Chondrocyte (in vitro differentiated cells): ENCODE data around the gene TBX5. TPM values are rescaled to one million over a fixed set of nuclear protein-coding genes. Genes with fewer than 3 reads are reported as not detected.
A peak's percentile ranks its signal among the peaks of the same experiment; 100 is the strongest.

Experiments used
- DNase-seq: peaks from one replicate; pipeline ENCODE4 v3.0.0; 2021; ENCODE audit warnings: mixed read lengths, low spot score
- H3K27ac Mint-ChIP-seq: one replicate; pipeline ENCODE4 v1.8.0; 2021; ENCODE audit warnings: mild to moderate bottlenecking, moderate library complexity, mixed read lengths; ENCODE audit not compliant: unreplicated experiment
- H3K27me3 Mint-ChIP-seq: 2 replicates; pipeline ENCODE4 v1.8.0; 2021; ENCODE audit warnings: low read depth, mixed read lengths
- H3K36me3 Mint-ChIP-seq: 2 replicates; pipeline ENCODE4 v1.8.0; 2021; ENCODE audit warnings: low read depth, mixed read lengths
- H3K4me1 Mint-ChIP-seq: 2 replicates; pipeline ENCODE4 v1.8.0; 2021; ENCODE audit warnings: low read depth, mild to moderate bottlenecking, mixed read lengths
- H3K4me3 Mint-ChIP-seq: one replicate; pipeline ENCODE4 v1.8.0; 2021; ENCODE audit warnings: mild to moderate bottlenecking, moderate library complexity, mixed read lengths; ENCODE audit not compliant: unreplicated experiment
- H3K9me3 Mint-ChIP-seq: 2 replicates; pipeline ENCODE4 v1.8.0; 2021; ENCODE audit warnings: low read depth, mixed read lengths
- CTCF ChIP-seq: fragments of 200-600 bp; sonication (generic); IDR thresholded peaks from 2 replicates; pipeline ENCODE4 v1.5.0; 2021; ENCODE audit warnings: antibody characterized with exemption, mild to moderate bottlenecking, moderate library complexity
- total RNA-seq: library from RNA; stranded (reverse); gene quantifications from 3 replicates; pipeline ENCODE4 v1.2.1, GENCODE V29; 2021

TBX5 gene
- total RNA-seq, 1 donor from 2014 or later, result not detected

GRCh38 chr12:114411071-114411837 is 5.3 kb upstream of the TBX5 start:
- peaks cover 86% of the 10 kb centered on the region for H3K27me3 Mint-ChIP-seq
- no peaks in the 10 kb centered on the region for H3K9me3 Mint-ChIP-seq
- no peak for TF ChIP-seq CTCF
- H3K36me3 Mint-ChIP-seq, result peaks cover 2% of the 10 kb centered on the region
- DNase-seq, result no peak
- H3K4me3 Mint-ChIP-seq, result no peak overlapping the region
- peaks cover 15% of the 10 kb centered on the region for H3K4me1 Mint-ChIP-seq
- H3K27ac Mint-ChIP-seq, result no peak overlapping the region

- Mint-ChIP-seq H3K9me3 (no peaks in the 10 kb centered on the region), H3K4me1 (peaks cover 19% of the 10 kb centered on the region), H3K36me3 (peaks cover 4% of the 10 kb centered on the region), H3K4me3 (peak overlapping the region; percentile 70), H3K27me3 (peaks cover 89% of the 10 kb centered on the region), H3K27ac (no peak overlapping the region)
- no peak for DNase-seq
- no peak for TF ChIP-seq CTCF
These were observed 4.1 kb upstream of the TBX5 start for GRCh38 chr12:114409852-114410600.

GRCh38 chr12:114408886-114409851 is 3.2 kb upstream of the TBX5 start:
- Mint-ChIP-seq H3K4me3 (peak overlapping the region; percentile 70), H3K9me3 (no peaks in the 10 kb centered on the region), H3K27me3 (peaks cover 90% of the 10 kb centered on the region), H3K4me1 (peaks cover 22% of the 10 kb centered on the region), H3K36me3 (peaks cover 4% of the 10 kb centered on the region), H3K27ac (no peak overlapping the region)
- no peak for TF ChIP-seq CTCF
- no peak for DNase-seq

- TF ChIP-seq CTCF, result no peak
- DNase-seq, result no peak
- peaks cover 22% of the 10 kb centered on the region for H3K4me1 Mint-ChIP-seq
- no peaks in the 10 kb centered on the region for H3K9me3 Mint-ChIP-seq
- H3K4me3 Mint-ChIP-seq, result no peak overlapping the region
- no peak overlapping the region for H3K27ac Mint-ChIP-seq
- peaks cover 4% of the 10 kb centered on the region for H3K36me3 Mint-ChIP-seq
- H3K27me3 Mint-ChIP-seq, result peaks cover 94% of the 10 kb centered on the region
These were observed 2.5 kb upstream of the TBX5 start for GRCh38 chr12:114408471-114408885.
